ENCODE data around the gene TMEM147.

The TMEM147 gene

GRCh38 chr19:35546532-35546931, 1.1 kb downstream of the TMEM147 start:
- no peak for ATAC-seq (replicated peaks)

GRCh38 chr19:35549174-35549788, 3.9 kb downstream of the TMEM147 start:
- no peaks in the 10 kb centered on the region for H3K9me3 Mint-ChIP-seq
- DNase-seq (no peak), ATAC-seq (replicated peaks) (no peak)
- peaks cover 36 to 37% of the 10 kb centered on the region in 2 donors for H3K36me3 Mint-ChIP-seq
- H3K4me1 Mint-ChIP-seq: peaks cover 32 to 41% of the 10 kb centered on the region in 2 donors
- peak overlapping the region; percentile 20 for H3K27ac Mint-ChIP-seq
- no peaks in the 10 kb centered on the region for H3K27me3 Mint-ChIP-seq
- no peak overlapping the region for H3K4me3 Mint-ChIP-seq

More at GRCh38 chr19:35546532-35546931, 1.1 kb downstream of the TMEM147 start:
- DNase-seq: no peak
- no peaks in the 10 kb centered on the region for H3K27me3 Mint-ChIP-seq
- peaks cover 40 to 47% of the 10 kb centered on the region in 2 donors for H3K36me3 Mint-ChIP-seq
- peaks cover 38 to 52% of the 10 kb centered on the region in 2 donors for H3K4me1 Mint-ChIP-seq
- peak overlapping the region; percentile 98 for H3K27ac Mint-ChIP-seq
- H3K9me3 Mint-ChIP-seq: no peaks in the 10 kb centered on the region
- peak overlapping the region; percentile 93 to 100 for H3K4me3 Mint-ChIP-seq

- Mint-ChIP-seq H3K9me3 (no peaks in the 10 kb centered on the region), H3K27ac (no peak overlapping the region), H3K36me3 (peaks cover 36 to 37% of the 10 kb centered on the region in 2 donors), H3K27me3 (no peaks in the 10 kb centered on the region), H3K4me3 (no peak overlapping the region), H3K4me1 (peaks cover 26 to 37% of the 10 kb centered on the region in 2 donors)
- no peak for DNase-seq
- ATAC-seq (replicated peaks): no peak
These were observed 4.6 kb downstream of the TMEM147 start for GRCh38 chr19:35549879-35550523.

- Mint-ChIP-seq H3K36me3 (peaks cover 33 to 37% of the 10 kb centered on the region in 2 donors), H3K27ac (no peak overlapping the region), H3K4me3 (no peak overlapping the region), H3K4me1 (peaks cover 24 to 33% of the 10 kb centered on the region in 2 donors), H3K27me3 (peaks cover 5 to 6% of the 10 kb centered on the region in 2 donors), H3K9me3 (peaks cover 0 to 3% of the 10 kb centered on the region in 2 donors)
- DNase-seq (no peak), ATAC-seq (replicated peaks) (no peak)
These were observed 5.8 kb downstream of the TMEM147 start for GRCh38 chr19:35551091-35551810.

- peaks cover 15 to 26% of the 10 kb centered on the region in 2 donors for H3K4me1 Mint-ChIP-seq
- DNase-seq (no peak), ATAC-seq (replicated peaks) (no peak)
- no peak overlapping the region for H3K27ac Mint-ChIP-seq
- peaks cover 27 to 29% of the 10 kb centered on the region in 2 donors for H3K36me3 Mint-ChIP-seq
- peaks cover 0 to 3% of the 10 kb centered on the region in 2 donors for H3K9me3 Mint-ChIP-seq
- peaks cover 13 to 20% of the 10 kb centered on the region in 2 donors for H3K27me3 Mint-ChIP-seq
- no peak overlapping the region for H3K4me3 Mint-ChIP-seq
These were observed 7.3 kb downstream of the TMEM147 start for GRCh38 chr19:35552534-35553384.

- DNase-seq: no peak
- Mint-ChIP-seq H3K27ac (no peak overlapping the region), H3K27me3 (peaks cover 16 to 23% of the 10 kb centered on the region in 2 donors), H3K36me3 (peaks cover 24 to 26% of the 10 kb centered on the region in 2 donors), H3K4me1 (peaks cover 14 to 25% of the 10 kb centered on the region in 2 donors), H3K9me3 (peaks cover 0 to 3% of the 10 kb centered on the region in 2 donors), H3K4me3 (no peak overlapping the region)
- ATAC-seq (replicated peaks): no peak
These were observed 8.1 kb downstream of the TMEM147 start for GRCh38 chr19:35553385-35554000.

GRCh38 chr19:35554076-35554475, 8.7 kb downstream of the TMEM147 start:
- DNase-seq (no peak), ATAC-seq (replicated peaks) (no peak)
- Mint-ChIP-seq H3K9me3 (peaks cover 0 to 3% of the 10 kb centered on the region in 2 donors), H3K27ac (no peak overlapping the region), H3K27me3 (peaks cover 20 to 29% of the 10 kb centered on the region in 2 donors), H3K36me3 (peaks cover 18 to 23% of the 10 kb centered on the region in 2 donors), H3K4me1 (peaks cover 12 to 24% of the 10 kb centered on the region in 2 donors), H3K4me3 (no peak overlapping the region)

- peaks cover 0 to 3% of the 10 kb centered on the region in 2 donors for H3K9me3 Mint-ChIP-seq
- DNase-seq: no peak
- peaks cover 8 to 15% of the 10 kb centered on the region in 2 donors for H3K36me3 Mint-ChIP-seq
- H3K27me3 Mint-ChIP-seq: peaks cover 33 to 42% of the 10 kb centered on the region in 2 donors
- no peak overlapping the region for H3K27ac Mint-ChIP-seq
- ATAC-seq (replicated peaks): no peak
- peaks cover 17 to 28% of the 10 kb centered on the region in 2 donors for H3K4me1 Mint-ChIP-seq
- no peak overlapping the region for H3K4me3 Mint-ChIP-seq
These were observed 10.0 kb downstream of the TMEM147 start for GRCh38 chr19:35555301-35556005.

- ATAC-seq (replicated peaks): no peak
- peaks cover 37 to 46% of the 10 kb centered on the region in 2 donors for H3K27me3 Mint-ChIP-seq
- H3K36me3 Mint-ChIP-seq: peaks cover 2 to 8% of the 10 kb centered on the region in 2 donors
- H3K4me3 Mint-ChIP-seq: no peak overlapping the region
- no peak overlapping the region for H3K27ac Mint-ChIP-seq
- H3K4me1 Mint-ChIP-seq: peaks cover 17 to 28% of the 10 kb centered on the region in 2 donors
- peaks cover 0 to 3% of the 10 kb centered on the region in 2 donors for H3K9me3 Mint-ChIP-seq
- DNase-seq: no peak
These were observed 10.7 kb downstream of the TMEM147 start for GRCh38 chr19:35556025-35556590.

GRCh38 chr19:35556846-35557538, 11.6 kb downstream of the TMEM147 start:
- Mint-ChIP-seq H3K4me1 (peaks cover 17 to 28% of the 10 kb centered on the region in 2 donors), H3K4me3 (peak overlapping the region; percentile 6 to 75), H3K36me3 (peaks cover 0 to 4% of the 10 kb centered on the region in 2 donors), H3K27me3 (peaks cover 44 to 55% of the 10 kb centered on the region in 2 donors), H3K9me3 (peaks cover 0 to 3% of the 10 kb centered on the region in 2 donors), H3K27ac (no peak overlapping the region)
- DNase-seq (no peak), ATAC-seq (replicated peaks) (no peak)

- DNase-seq (peak; percentile 30), ATAC-seq (replicated peaks) (peak; percentile 22 to 53)
- H3K4me1 Mint-ChIP-seq: peaks cover 17 to 28% of the 10 kb centered on the region in 2 donors
- H3K36me3 Mint-ChIP-seq: peaks cover 0 to 4% of the 10 kb centered on the region in 2 donors
- peaks cover 0 to 3% of the 10 kb centered on the region in 2 donors for H3K9me3 Mint-ChIP-seq
- H3K27ac Mint-ChIP-seq: no peak overlapping the region
- peak overlapping the region; percentile 75 to 82 for H3K4me3 Mint-ChIP-seq
- H3K27me3 Mint-ChIP-seq: peaks cover 51 to 63% of the 10 kb centered on the region in 2 donors
These were observed 12.3 kb downstream of the TMEM147 start for GRCh38 chr19:35557539-35558399.
